T-helper 1 cell (primary cell): ENCODE results near the gene THSD4.
"Not testable (repeated sequence)": the region's sequence is repeated elsewhere in the genome, so short reads cannot be mapped to it uniquely, and the experiment has no call there.

ENCODE experiments used
- DNase-seq, 5 donors: peaks; one replicate each; pipeline ENCODE4 v3.0.0-alpha.2; 2012 to 2020

The THSD4 gene

GRCh38 chr15:71192816-71193215 lies 77.5 kb downstream of the THSD4 start:
- no peak for DNase-seq

- no peak for DNase-seq
Measured at GRCh38 chr15:71194286-71194685, 79.0 kb downstream of the THSD4 start.

GRCh38 chr15:71195242-71195641 lies 80.0 kb downstream of the THSD4 start:
- no peak for DNase-seq

GRCh38 chr15:71197620-71198019 lies 82.3 kb downstream of the THSD4 start:
- no peak for DNase-seq

- no peak for DNase-seq
Measured at GRCh38 chr15:71198846-71199245, 83.6 kb downstream of the THSD4 start.

GRCh38 chr15:71199384-71200351 lies 84.4 kb downstream of the THSD4 start:
- DNase-seq, result no peak

- no peak for DNase-seq
Measured at GRCh38 chr15:71201477-71201876, 86.2 kb downstream of the THSD4 start.

GRCh38 chr15:71202712-71203111 lies 87.4 kb downstream of the THSD4 start:
- DNase-seq, result no peak

- no peak for DNase-seq
Measured at GRCh38 chr15:71203586-71204474, 88.6 kb downstream of the THSD4 start.

GRCh38 chr15:71207141-71207540 lies 91.9 kb downstream of the THSD4 start:
- no peak for DNase-seq

GRCh38 chr15:71212146-71212545 lies 96.9 kb downstream of the THSD4 start:
- no peak for DNase-seq

- not testable (repeated sequence) for DNase-seq
Measured at GRCh38 chr15:71213943-71214342, 98.7 kb downstream of the THSD4 start.

- no peak for DNase-seq
Measured at GRCh38 chr15:71215126-71215894, 100.0 kb downstream of the THSD4 start.

- DNase-seq, result no peak
Measured at GRCh38 chr15:71218272-71218805, 103.1 kb downstream of the THSD4 start.

- DNase-seq, result no peak
Measured at GRCh38 chr15:71219101-71219500, 103.8 kb downstream of the THSD4 start.

GRCh38 chr15:71219645-71220044 lies 104.4 kb downstream of the THSD4 start:
- DNase-seq, result no peak

- DNase-seq, result no peak
Measured at GRCh38 chr15:71220828-71221227, 105.6 kb downstream of the THSD4 start.

GRCh38 chr15:71221417-71221816 lies 106.1 kb downstream of the THSD4 start:
- DNase-seq, result no peak

GRCh38 chr15:71223516-71223915 lies 108.2 kb downstream of the THSD4 start:
- DNase-seq, result no peak

GRCh38 chr15:71224024-71224423 lies 108.8 kb downstream of the THSD4 start:
- no peak for DNase-seq

- DNase-seq, result no peak
Measured at GRCh38 chr15:71225851-71226250, 110.6 kb downstream of the THSD4 start.
